ENCODE results near the gene IER5L.

The IER5L gene

GRCh38 chr9:129141066-129142041, 36.7 kb downstream of the IER5L start:
- TF ChIP-seq EZH2 (optimal IDR thresholded peaks at IDR 0.05; ENCODE audit: low read depth, low read length) (no peak), EZH2phosphoT487 (IDR thresholded peaks at IDR 0.05; ENCODE audit: low read length) (no peak), CTCF (IDR thresholded peaks at IDR 0.05; ENCODE audit: low read length) (no peak)
- H3K9me2 ChIP-seq (replicated peaks; ENCODE audit: insufficient read depth, low read length), result no peaks in the 10 kb centered on the region
- H4K20me1 ChIP-seq (ENCODE audit: insufficient read depth, low read length), result no peaks in the 10 kb centered on the region
- no peak overlapping the region for H2AFZ ChIP-seq (ENCODE audit: low read length)
- peak overlapping the region; percentile 29; the same call in 1 of the 2 replicates for H3K27ac ChIP-seq (ENCODE audit: low read length)
- peak overlapping the region; percentile 34; the same call in 1 of the 2 replicates for H3K9ac ChIP-seq (ENCODE audit: low read length)
- H3K4me3 ChIP-seq (ENCODE audit: low read length), result peak overlapping the region; percentile 32; the same call in 1 of the 2 replicates
- H3K36me3 ChIP-seq (replicated peaks; ENCODE audit: insufficient read depth, low read length), result no peaks in the 10 kb centered on the region
- peak overlapping the region; percentile 93 for H3K4me2 ChIP-seq (ENCODE audit: low read depth, low read length)
- H3K27me3 ChIP-seq (replicated peaks; ENCODE audit: insufficient read depth, low read length), result no peaks in the 10 kb centered on the region
- H3K4me1 ChIP-seq (ENCODE audit: low read length), result peaks cover 14% of the 10 kb centered on the region
- no peaks in the 10 kb centered on the region for H3K9me3 ChIP-seq (replicated peaks; ENCODE audit: insufficient read depth, low read length)
- H3K79me2 ChIP-seq (ENCODE audit: low read length), result peaks cover 21% of the 10 kb centered on the region
- DNase-seq, result no peak
- H3F3A ChIP-seq (ENCODE audit: insufficient read depth, low read length), result peaks cover 11% of the 10 kb centered on the region

GRCh38 chr9:129140397-129141065, 37.5 kb downstream of the IER5L start:
- DNase-seq, result peak; percentile 22
- H3K4me1 ChIP-seq (ENCODE audit: low read length), result peaks cover 14% of the 10 kb centered on the region

GRCh38 chr9:129139993-129140396, 38.1 kb downstream of the IER5L start:
- TF ChIP-seq EZH2phosphoT487 (IDR thresholded peaks at IDR 0.05; ENCODE audit: low read length), result no peak
- no peak for TF ChIP-seq CTCF (IDR thresholded peaks at IDR 0.05; ENCODE audit: low read length)
- no peak for TF ChIP-seq EZH2 (optimal IDR thresholded peaks at IDR 0.05; ENCODE audit: low read depth, low read length)
- Histone ChIP-seq H4K20me1 (ENCODE audit: insufficient read depth, low read length) (no peaks in the 10 kb centered on the region), H3K4me3 (ENCODE audit: low read length) (peak overlapping the region; percentile 60), H3K36me3 (replicated peaks; ENCODE audit: insufficient read depth, low read length) (no peaks in the 10 kb centered on the region), H2AFZ (ENCODE audit: low read length) (peak overlapping the region; percentile 52), H3K9ac (ENCODE audit: low read length) (peak overlapping the region; percentile 91), H3K9me3 (replicated peaks; ENCODE audit: insufficient read depth, low read length) (no peaks in the 10 kb centered on the region), H3K9me2 (replicated peaks; ENCODE audit: insufficient read depth, low read length) (no peaks in the 10 kb centered on the region), H3K4me2 (ENCODE audit: low read depth, low read length) (peak overlapping the region; percentile 93), H3K4me1 (ENCODE audit: low read length) (peaks cover 14% of the 10 kb centered on the region), H3F3A (ENCODE audit: insufficient read depth, low read length) (peaks cover 11% of the 10 kb centered on the region), H3K27ac (ENCODE audit: low read length) (peak overlapping the region; percentile 74), H3K79me2 (ENCODE audit: low read length) (peaks cover 21% of the 10 kb centered on the region), H3K27me3 (replicated peaks; ENCODE audit: insufficient read depth, low read length) (no peaks in the 10 kb centered on the region)
- DNase-seq, result peak; percentile 68

More at GRCh38 chr9:129140397-129141065, 37.5 kb downstream of the IER5L start:
- Histone ChIP-seq H3K4me2 (ENCODE audit: low read depth, low read length) (peak overlapping the region; percentile 93), H2AFZ (ENCODE audit: low read length) (peak overlapping the region; percentile 52), H3K27ac (ENCODE audit: low read length) (peak overlapping the region; percentile 74), H3K27me3 (replicated peaks; ENCODE audit: insufficient read depth, low read length) (no peaks in the 10 kb centered on the region), H3K9me3 (replicated peaks; ENCODE audit: insufficient read depth, low read length) (no peaks in the 10 kb centered on the region), H3F3A (ENCODE audit: insufficient read depth, low read length) (peaks cover 11% of the 10 kb centered on the region), H4K20me1 (ENCODE audit: insufficient read depth, low read length) (no peaks in the 10 kb centered on the region), H3K4me3 (ENCODE audit: low read length) (peak overlapping the region; percentile 60), H3K9ac (ENCODE audit: low read length) (peak overlapping the region; percentile 91), H3K36me3 (replicated peaks; ENCODE audit: insufficient read depth, low read length) (no peaks in the 10 kb centered on the region), H3K79me2 (ENCODE audit: low read length) (peaks cover 21% of the 10 kb centered on the region), H3K9me2 (replicated peaks; ENCODE audit: insufficient read depth, low read length) (no peaks in the 10 kb centered on the region)
- TF ChIP-seq EZH2phosphoT487 (IDR thresholded peaks at IDR 0.05; ENCODE audit: low read length) (no peak), EZH2 (optimal IDR thresholded peaks at IDR 0.05; ENCODE audit: low read depth, low read length) (no peak)

Measured in MM.1S (cell line).